HEK293T (cell line): ENCODE data around the gene KIAA1328.

Experiments
- CTCF ChIA-PET: fragments of 350-600 bp; formaldehyde crosslinking; extraction: SDS; loops from one replicate; lab custom pipeline; 2021; ENCODE audit warnings: antibody characterized with exemption, inconsistent platforms; lab: Yijun Ruan, JAX
- POLR2A ChIA-PET: fragments of 350-600 bp; formaldehyde crosslinking; extraction: SDS; loops from one replicate; lab custom pipeline; 2020; ENCODE audit warnings: antibody characterized with exemption, inconsistent platforms; lab: Yijun Ruan, JAX
- DNase-seq: peaks from one replicate; pipeline ENCODE4 v3.0.0; 2012; ENCODE audit warnings: mixed read lengths; ENCODE audit errors: extremely low spot score
- ARNT ChIP-seq: fragments of 450-650 bp; IDR thresholded peaks from 2 replicates; pipeline ENCODE4 v1.6.1; 2017; ENCODE audit warnings: mild to moderate bottlenecking
- BHLHE40 ChIP-seq: fragments of 450-650 bp; IDR thresholded peaks from 2 replicates; pipeline ENCODE4 v1.6.1; 2016; ENCODE audit warnings: mild to moderate bottlenecking, moderate library complexity, borderline replicate concordance
- CTBP1 ChIP-seq: fragments of 450-650 bp; IDR thresholded peaks from 2 replicates; pipeline ENCODE4 v1.6.1; 2016; ENCODE audit warnings: borderline replicate concordance
- ELF4 ChIP-seq: fragments of 450-650 bp; IDR thresholded peaks from 2 replicates; pipeline ENCODE4 v1.6.1; 2017; ENCODE audit warnings: antibody characterized with exemption
- FOXA1 ChIP-seq: fragments of 450-650 bp; IDR thresholded peaks from 2 replicates; pipeline ENCODE4 v1.6.1; 2016; ENCODE audit warnings: mild to moderate bottlenecking
- FOXK2 ChIP-seq: fragments of 450-650 bp; IDR thresholded peaks from 2 replicates; pipeline ENCODE4 v1.6.1; 2016; ENCODE audit warnings: mild to moderate bottlenecking
- FOXM1 ChIP-seq: fragments of 450-650 bp; IDR thresholded peaks from 2 replicates; pipeline ENCODE4 v1.6.1; 2017; ENCODE audit warnings: mild to moderate bottlenecking, borderline replicate concordance
- HDGF ChIP-seq: fragments of 450-650 bp; IDR thresholded peaks from 2 replicates; pipeline ENCODE4 v1.6.1; 2017; ENCODE audit warnings: antibody characterized with exemption, borderline replicate concordance
- L3MBTL2 ChIP-seq: fragments of 450-650 bp; conservative IDR thresholded peaks from 2 replicates; pipeline ENCODE4 v1.6.1; 2016; ENCODE audit warnings: mild to moderate bottlenecking
- LEF1 ChIP-seq: fragments of 450-650 bp; IDR thresholded peaks from 2 replicates; pipeline ENCODE4 v1.6.1; 2017; ENCODE audit warnings: mild to moderate bottlenecking, borderline replicate concordance
- NFRKB ChIP-seq: fragments of 450-650 bp; IDR thresholded peaks from 2 replicates; pipeline ENCODE4 v1.6.1; 2016; ENCODE audit warnings: mild to moderate bottlenecking, moderate library complexity
- SP1 ChIP-seq: fragments of 450-650 bp; IDR thresholded peaks from 2 replicates; pipeline ENCODE4 v1.6.1; 2017
- SUZ12 ChIP-seq: fragments of 450-650 bp; IDR thresholded peaks from 2 replicates; pipeline ENCODE4 v1.6.1; 2016; ENCODE audit warnings: mild to moderate bottlenecking
- TARDBP ChIP-seq: fragments of 450-650 bp; IDR thresholded peaks from 2 replicates; pipeline ENCODE4 v1.6.1; 2016
- ZNF384 ChIP-seq: fragments of 450-650 bp; IDR thresholded peaks from 2 replicates; pipeline ENCODE4 v1.6.1; 2016
- TF ChIP-seq, protein P1 (sequence below): fragments of 450-650 bp; IDR thresholded peaks from 2 replicates; pipeline ENCODE4 v1.6.1; 2016

Gene KIAA1328

DNA sequence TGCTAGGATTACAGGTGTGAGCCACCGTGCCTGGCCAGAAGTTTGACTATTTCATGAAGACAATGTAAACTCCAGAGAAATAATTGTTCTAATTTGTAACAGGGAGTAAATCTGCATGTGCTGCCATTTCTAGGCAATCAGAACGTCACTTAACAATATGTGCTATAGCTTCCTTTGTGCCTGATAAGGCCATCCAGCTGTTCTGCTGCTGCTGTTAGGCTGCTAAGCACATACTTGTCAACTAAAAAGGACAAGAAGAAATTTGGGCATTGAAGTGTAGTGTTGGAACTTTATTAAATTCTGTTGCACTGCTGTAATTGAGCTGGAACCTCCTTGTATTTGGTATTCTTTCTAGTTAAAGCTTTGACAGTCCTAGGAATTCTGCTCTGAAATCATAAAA is 57.1 kb downstream of the KIAA1328 start:
- ChIA-PET CTCF (no interaction called here), POLR2A (no interaction called here)
- no peak for TF ChIP-seq BHLHE40
- TF ChIP-seq, protein P1, sequence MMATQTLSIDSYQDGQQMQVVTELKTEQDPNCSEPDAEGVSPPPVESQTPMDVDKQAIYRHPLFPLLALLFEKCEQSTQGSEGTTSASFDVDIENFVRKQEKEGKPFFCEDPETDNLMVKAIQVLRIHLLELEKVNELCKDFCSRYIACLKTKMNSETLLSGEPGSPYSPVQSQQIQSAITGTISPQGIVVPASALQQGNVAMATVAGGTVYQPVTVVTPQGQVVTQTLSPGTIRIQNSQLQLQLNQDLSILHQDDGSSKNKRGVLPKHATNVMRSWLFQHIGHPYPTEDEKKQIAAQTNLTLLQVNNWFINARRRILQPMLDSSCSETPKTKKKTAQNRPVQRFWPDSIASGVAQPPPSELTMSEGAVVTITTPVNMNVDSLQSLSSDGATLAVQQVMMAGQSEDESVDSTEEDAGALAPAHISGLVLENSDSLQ, result no peak
- no peak for TF ChIP-seq SP1
- DNase-seq, result no peak

DNA sequence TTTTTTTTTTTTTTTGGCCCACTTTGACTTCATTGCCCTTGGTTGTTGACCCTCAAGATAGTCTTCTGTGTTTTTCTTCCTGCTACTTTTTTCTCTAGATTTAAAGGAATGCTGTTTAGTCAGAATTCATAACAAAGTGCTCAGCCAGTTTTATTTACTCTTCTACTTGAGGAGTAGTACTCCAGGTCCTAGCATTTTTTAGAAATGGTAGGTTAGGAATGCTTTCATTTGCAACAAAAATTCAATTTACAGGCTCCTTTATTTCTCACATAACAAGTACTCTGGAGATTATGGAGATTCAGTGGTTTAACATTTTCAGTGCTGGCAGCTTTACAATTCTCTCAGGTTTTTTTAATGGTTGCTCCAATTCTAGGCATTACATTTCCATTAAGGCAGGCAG is 58.2 kb downstream of the KIAA1328 start:
- DNase-seq, result no peak
- ChIA-PET POLR2A (no interaction called here), CTCF (no interaction called here)
- no peak for TF ChIP-seq SP1
- no peak for TF ChIP-seq SUZ12
- TF ChIP-seq FOXK2, result no peak

DNA sequence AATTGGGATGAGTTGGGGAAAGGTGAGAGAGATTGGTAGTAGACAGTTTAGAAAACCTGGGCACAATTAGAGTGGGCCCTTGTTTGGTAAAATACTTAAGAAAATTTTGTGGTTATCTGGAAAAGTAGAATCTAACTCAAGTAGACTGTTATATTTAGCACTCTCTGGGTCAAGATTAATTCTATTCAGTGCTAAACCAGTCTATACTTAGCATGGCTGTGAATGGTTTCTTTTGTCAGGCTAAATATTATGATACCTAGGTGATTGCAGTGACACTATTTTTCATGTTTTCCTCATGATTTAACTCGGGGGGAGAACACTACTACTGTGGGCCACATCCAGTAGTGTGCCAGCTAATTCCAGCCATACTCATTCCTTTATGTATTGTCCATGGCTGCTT is 58.9 kb downstream of the KIAA1328 start:
- CTCF ChIA-PET, result no interaction called here
- DNase-seq, result no peak
- TF ChIP-seq BHLHE40 (no peak), LEF1 (no peak), ARNT (no peak), SUZ12 (no peak), TARDBP (no peak), FOXM1 (no peak), FOXK2 (no peak), FOXA1 (no peak), HDGF (no peak), ELF4 (no peak), CTBP1 (no peak), ZNF384 (no peak), SP1 (no peak), NFRKB (no peak)
- TF ChIP-seq, protein P1, result no peak
- POLR2A ChIA-PET, result no interaction called here

DNA sequence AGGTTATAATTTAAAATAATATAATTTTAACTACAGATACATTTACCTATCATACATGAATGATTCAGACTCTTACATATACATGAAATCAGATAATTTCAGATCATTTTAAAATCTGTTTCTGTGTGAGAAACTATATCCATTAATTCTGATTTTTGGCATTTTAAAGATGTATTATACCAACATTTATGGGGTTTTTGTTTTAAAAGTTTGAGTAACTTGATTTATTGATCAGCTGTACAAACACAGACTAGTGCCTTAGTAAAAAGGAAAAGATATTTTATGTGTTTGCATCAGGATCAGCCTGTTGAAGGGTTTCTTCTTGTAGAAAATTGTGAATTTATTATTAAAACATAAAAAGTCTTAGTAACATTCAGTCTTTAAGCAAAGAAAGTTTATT is 59.9 kb downstream of the KIAA1328 start:
- POLR2A ChIA-PET, result interaction anchor here (1.1 kb wide), 1 partner anchor 59 kb away, joined by 4 read pairs; the partner anchor contains the start of genes KIAA1328 and TPGS2

DNA sequence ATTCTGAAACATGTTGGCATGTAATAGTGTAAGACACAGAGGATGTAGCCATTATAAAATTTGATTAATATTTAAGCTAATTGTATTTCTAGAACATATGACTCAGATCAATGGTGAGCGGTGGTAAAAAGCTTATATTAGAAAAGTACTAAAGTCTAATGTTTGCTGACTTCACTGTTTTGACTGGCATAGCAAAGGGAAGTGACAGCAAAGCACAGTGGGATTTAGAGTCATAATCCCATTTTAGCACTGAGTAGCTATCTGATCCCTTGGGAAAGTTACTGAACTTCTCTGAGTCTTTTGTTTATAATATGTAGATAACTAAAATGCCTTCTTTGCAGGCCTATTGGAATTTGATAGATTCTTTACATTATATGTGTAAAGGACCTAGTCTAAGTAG is 60.4 kb downstream of the KIAA1328 start:
- CTCF ChIA-PET, result no interaction called here
- TF ChIP-seq, protein P1, result peak; percentile 33; the same call in 1 of the 2 replicates
- TF ChIP-seq L3MBTL2, result no peak
- no peak for TF ChIP-seq ARNT
- no peak for TF ChIP-seq TARDBP
- TF ChIP-seq ZNF384, result no peak
- no peak for TF ChIP-seq LEF1
- no peak for DNase-seq
- POLR2A ChIA-PET, result interaction anchor here (1.1 kb wide), 1 partner anchor 60 kb away, joined by 4 read pairs; the partner anchor contains the start of genes KIAA1328 and TPGS2

More for the DNA sequence above, 59.9 kb downstream of the KIAA1328 start:
- CTCF ChIA-PET, result no interaction called here
- no peak for DNase-seq
- TF ChIP-seq FOXM1 (no peak), ZNF384 (no peak), LEF1 (no peak), FOXA1 (peak; percentile 68; the same call in 1 of the 2 replicates), ELF4 (no peak)
- TF ChIP-seq, protein P1, result peak; percentile 90

DNA sequence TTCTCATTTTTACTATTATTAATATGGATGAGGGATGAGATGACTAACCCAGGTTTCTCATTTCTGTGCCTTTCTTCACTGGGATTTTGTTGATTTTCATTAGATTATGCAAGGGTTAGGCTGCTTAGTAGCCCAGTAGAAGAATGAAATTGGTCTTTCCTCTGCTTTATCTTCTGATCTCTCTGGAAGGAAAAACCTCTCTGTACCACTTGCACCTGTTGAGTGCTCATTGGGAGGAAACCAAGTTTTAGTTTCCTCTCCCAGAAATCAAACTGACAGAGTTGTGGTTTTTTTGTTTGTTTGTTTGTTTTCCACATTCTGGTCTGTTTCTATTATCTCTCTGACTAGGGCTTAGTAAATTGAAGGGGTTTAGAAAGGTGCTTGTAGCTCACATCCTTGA is 60.8 kb downstream of the KIAA1328 start:
- ChIA-PET CTCF (no interaction called here), POLR2A (interaction anchor here (1.1 kb wide), 1 partner anchor 60 kb away, joined by 4 read pairs; the partner anchor contains the start of genes KIAA1328 and TPGS2)
- TF ChIP-seq ELF4, result no peak
- TF ChIP-seq ARNT, result no peak
- TF ChIP-seq, protein P1, result no peak
- TF ChIP-seq FOXA1, result no peak
- no peak for TF ChIP-seq HDGF
- no peak for TF ChIP-seq FOXM1
- TF ChIP-seq LEF1, result no peak
- TF ChIP-seq SP1, result no peak
- no peak for TF ChIP-seq ZNF384
- TF ChIP-seq SUZ12, result no peak
- TF ChIP-seq CTBP1, result no peak
- TF ChIP-seq L3MBTL2, result no peak
- TF ChIP-seq FOXK2, result no peak
- DNase-seq, result no peak
